ENCODE data around the gene CD96.

Gene CD96

DNA sequence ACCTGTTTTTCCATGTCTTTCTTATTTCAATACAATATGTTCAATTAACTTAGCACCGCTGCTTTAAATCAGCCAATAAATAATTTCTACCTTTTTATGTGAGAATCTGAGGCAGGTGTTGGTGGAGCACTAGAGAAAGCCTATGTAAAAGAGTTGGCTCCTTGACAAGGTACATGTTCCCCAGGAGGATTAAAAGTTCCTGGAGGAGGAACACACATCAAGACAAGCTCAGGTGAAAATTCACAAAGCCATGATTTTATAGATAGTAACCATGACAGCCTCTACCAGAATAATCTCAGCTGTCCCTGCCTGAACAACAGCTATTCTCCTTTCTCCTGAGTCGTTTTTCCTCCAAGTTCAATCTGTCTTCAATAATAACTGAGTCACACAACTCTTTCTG is 56.6 kb downstream of the CD96 start:
- Histone ChIP-seq H3K27me3 (ENCODE audit: insufficient read depth, poor library complexity, severe bottlenecking) (no peaks in the 10 kb centered on the region), H3K4me3 (replicated peaks; ENCODE audit: insufficient read depth, low read length) (no peak overlapping the region), H3K27ac (replicated peaks) (no peak overlapping the region)
- TF ChIP-seq, protein P1, sequence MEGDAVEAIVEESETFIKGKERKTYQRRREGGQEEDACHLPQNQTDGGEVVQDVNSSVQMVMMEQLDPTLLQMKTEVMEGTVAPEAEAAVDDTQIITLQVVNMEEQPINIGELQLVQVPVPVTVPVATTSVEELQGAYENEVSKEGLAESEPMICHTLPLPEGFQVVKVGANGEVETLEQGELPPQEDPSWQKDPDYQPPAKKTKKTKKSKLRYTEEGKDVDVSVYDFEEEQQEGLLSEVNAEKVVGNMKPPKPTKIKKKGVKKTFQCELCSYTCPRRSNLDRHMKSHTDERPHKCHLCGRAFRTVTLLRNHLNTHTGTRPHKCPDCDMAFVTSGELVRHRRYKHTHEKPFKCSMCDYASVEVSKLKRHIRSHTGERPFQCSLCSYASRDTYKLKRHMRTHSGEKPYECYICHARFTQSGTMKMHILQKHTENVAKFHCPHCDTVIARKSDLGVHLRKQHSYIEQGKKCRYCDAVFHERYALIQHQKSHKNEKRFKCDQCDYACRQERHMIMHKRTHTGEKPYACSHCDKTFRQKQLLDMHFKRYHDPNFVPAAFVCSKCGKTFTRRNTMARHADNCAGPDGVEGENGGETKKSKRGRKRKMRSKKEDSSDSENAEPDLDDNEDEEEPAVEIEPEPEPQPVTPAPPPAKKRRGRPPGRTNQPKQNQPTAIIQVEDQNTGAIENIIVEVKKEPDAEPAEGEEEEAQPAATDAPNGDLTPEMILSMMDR (IDR thresholded peaks at IDR 0.05; ENCODE audit: insufficient read depth, low read length) = no peak
- TF ChIP-seq, protein P2, sequence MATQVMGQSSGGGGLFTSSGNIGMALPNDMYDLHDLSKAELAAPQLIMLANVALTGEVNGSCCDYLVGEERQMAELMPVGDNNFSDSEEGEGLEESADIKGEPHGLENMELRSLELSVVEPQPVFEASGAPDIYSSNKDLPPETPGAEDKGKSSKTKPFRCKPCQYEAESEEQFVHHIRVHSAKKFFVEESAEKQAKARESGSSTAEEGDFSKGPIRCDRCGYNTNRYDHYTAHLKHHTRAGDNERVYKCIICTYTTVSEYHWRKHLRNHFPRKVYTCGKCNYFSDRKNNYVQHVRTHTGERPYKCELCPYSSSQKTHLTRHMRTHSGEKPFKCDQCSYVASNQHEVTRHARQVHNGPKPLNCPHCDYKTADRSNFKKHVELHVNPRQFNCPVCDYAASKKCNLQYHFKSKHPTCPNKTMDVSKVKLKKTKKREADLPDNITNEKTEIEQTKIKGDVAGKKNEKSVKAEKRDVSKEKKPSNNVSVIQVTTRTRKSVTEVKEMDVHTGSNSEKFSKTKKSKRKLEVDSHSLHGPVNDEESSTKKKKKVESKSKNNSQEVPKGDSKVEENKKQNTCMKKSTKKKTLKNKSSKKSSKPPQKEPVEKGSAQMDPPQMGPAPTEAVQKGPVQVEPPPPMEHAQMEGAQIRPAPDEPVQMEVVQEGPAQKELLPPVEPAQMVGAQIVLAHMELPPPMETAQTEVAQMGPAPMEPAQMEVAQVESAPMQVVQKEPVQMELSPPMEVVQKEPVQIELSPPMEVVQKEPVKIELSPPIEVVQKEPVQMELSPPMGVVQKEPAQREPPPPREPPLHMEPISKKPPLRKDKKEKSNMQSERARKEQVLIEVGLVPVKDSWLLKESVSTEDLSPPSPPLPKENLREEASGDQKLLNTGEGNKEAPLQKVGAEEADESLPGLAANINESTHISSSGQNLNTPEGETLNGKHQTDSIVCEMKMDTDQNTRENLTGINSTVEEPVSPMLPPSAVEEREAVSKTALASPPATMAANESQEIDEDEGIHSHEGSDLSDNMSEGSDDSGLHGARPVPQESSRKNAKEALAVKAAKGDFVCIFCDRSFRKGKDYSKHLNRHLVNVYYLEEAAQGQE (IDR thresholded peaks at IDR 0.05; ENCODE audit: insufficient replicate concordance, low read depth) = no peak
- no peak for TF ChIP-seq POLR2AphosphoS5 (IDR thresholded peaks at IDR 0.05; ENCODE audit: low read depth)
- no peak for TF ChIP-seq SPI1 (IDR thresholded peaks at IDR 0.05; ENCODE audit: borderline replicate concordance, low read depth)
- no peak for TF ChIP-seq GABPA (IDR thresholded peaks at IDR 0.05; ENCODE audit: low read depth)
- no peak for DNase-seq (ENCODE audit: low read depth in 1 of 2, low spot score in 1 of 2)

DNA sequence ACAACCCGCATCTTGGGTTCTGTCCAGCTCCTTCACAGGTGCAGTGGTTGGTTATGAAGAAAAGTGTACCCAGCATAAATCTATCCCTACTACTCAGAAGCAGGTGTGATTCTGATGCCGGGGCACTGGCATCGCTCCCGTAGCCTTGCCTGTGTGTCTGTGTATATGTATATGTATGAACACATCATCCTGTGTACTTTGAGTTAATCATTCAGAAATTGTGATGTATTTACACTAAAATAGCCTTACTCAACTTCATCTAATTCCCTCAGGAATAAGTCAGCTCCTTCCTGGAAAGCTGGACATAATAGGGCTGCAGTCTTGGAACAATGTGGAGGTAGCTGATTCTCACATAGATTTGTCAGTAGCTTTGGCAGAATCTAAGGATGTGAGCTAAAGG is 59.8 kb downstream of the CD96 start:
- no peak overlapping the region for H3K4me3 ChIP-seq (replicated peaks; ENCODE audit: insufficient read depth, low read length)
- no peak overlapping the region for H3K27ac ChIP-seq (replicated peaks)
- no peak for TF ChIP-seq POLR2AphosphoS5 (IDR thresholded peaks at IDR 0.05; ENCODE audit: low read depth)
- no peak for TF ChIP-seq SPI1 (IDR thresholded peaks at IDR 0.05; ENCODE audit: borderline replicate concordance, low read depth)
- TF ChIP-seq, protein P2 (IDR thresholded peaks at IDR 0.05; ENCODE audit: insufficient replicate concordance, low read depth) = no peak
- TF ChIP-seq GABPA (IDR thresholded peaks at IDR 0.05; ENCODE audit: low read depth) = no peak
- TF ChIP-seq, protein P1 (IDR thresholded peaks at IDR 0.05; ENCODE audit: insufficient read depth, low read length) = no peak

DNA sequence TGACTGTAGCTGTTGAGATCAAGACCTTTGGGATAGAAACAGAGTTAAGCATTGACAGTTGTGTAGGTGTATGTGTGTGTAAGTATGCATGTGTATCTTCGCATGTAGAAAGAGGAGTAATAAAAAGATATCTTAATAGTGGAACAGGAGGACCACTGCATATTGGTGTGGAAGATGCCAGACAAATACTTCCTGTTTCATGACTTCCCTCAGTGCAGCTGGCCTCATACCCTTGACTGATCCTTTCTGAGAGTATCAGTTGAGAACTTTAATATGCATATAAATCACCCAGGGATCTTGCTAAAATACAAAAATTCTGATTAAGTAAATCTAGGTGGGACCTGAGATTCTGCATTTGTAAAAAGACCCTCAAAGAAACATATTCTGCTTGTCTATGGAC is 61.7 kb downstream of the CD96 start:
- Histone ChIP-seq H3K4me3 (replicated peaks; ENCODE audit: insufficient read depth, low read length) (no peak overlapping the region), H3K27ac (replicated peaks) (no peak overlapping the region), H3K27me3 (ENCODE audit: insufficient read depth, poor library complexity, severe bottlenecking) (no peaks in the 10 kb centered on the region)
- DNase-seq (ENCODE audit: low read depth in 1 of 2, low spot score in 1 of 2) = no peak
- TF ChIP-seq, protein P1 (IDR thresholded peaks at IDR 0.05; ENCODE audit: insufficient read depth, low read length) = no peak
- no peak for TF ChIP-seq SPI1 (IDR thresholded peaks at IDR 0.05; ENCODE audit: borderline replicate concordance, low read depth)

More for the DNA sequence above, 59.8 kb downstream of the CD96 start:
- no peak for DNase-seq (ENCODE audit: low read depth in 1 of 2, low spot score in 1 of 2)
- H3K27me3 ChIP-seq (ENCODE audit: insufficient read depth, poor library complexity, severe bottlenecking) = no peaks in the 10 kb centered on the region

DNA sequence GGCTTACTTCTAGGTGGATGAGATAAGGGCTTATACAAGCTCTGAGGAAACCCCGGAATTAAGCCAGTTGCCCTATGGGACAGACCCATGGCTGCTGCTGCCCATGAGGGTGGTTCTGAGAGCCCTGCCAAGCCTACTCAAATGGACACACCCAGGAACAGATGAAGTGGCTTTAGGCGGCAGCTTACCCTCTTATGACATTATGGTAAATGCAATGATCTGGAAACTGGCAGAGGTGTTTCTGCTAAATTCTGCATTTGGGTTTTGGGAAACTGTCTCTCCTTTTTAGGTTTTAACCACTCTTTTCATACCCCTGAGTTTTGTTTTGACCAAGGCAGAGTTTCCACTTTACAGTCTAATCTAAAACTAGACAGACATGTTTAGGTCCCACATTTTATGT is 62.1 kb downstream of the CD96 start:
- TF ChIP-seq SPI1 (IDR thresholded peaks at IDR 0.05; ENCODE audit: borderline replicate concordance, low read depth) = no peak
- TF ChIP-seq GABPA (IDR thresholded peaks at IDR 0.05; ENCODE audit: low read depth) = no peak
- TF ChIP-seq, protein P1 (IDR thresholded peaks at IDR 0.05; ENCODE audit: insufficient read depth, low read length) = no peak
- Histone ChIP-seq H3K4me3 (replicated peaks; ENCODE audit: insufficient read depth, low read length) (no peak overlapping the region), H3K27me3 (ENCODE audit: insufficient read depth, poor library complexity, severe bottlenecking) (no peaks in the 10 kb centered on the region), H3K27ac (replicated peaks) (no peak overlapping the region)
- DNase-seq (ENCODE audit: low read depth in 1 of 2, low spot score in 1 of 2) = no peak

Data from HL-60 (cell line).